Activated CD8-positive, alpha-beta T cell treated with anti-CD3 and anti-CD28 coated beads for 36 hours (primary cell): ENCODE measurements around the gene MYH11. TPM values are rescaled to one million over a fixed set of nuclear protein-coding genes. Genes with fewer than 3 reads are reported as not detected.
A peak's percentile ranks its signal among the peaks of the same experiment; 100 is the strongest.

Experiments
- ATAC-seq: fragments of 200-7000 bp; cut with Tn5 transposase; one replicate; pipeline ENCODE4 v1.10.0; 2021; ENCODE audit warnings: mild to moderate bottlenecking, moderate library complexity
- CTCF ChIA-PET: fragments of 350-600 bp; sonication (Branson Sonifier 250); formaldehyde crosslinking; loops from one replicate; lab custom pipeline; 2021; ENCODE audit warnings: antibody characterized with exemption; lab: Charles Lee
- POLR2A ChIA-PET: fragments of 350-600 bp; sonication (Branson Sonifier 250); formaldehyde crosslinking; loops from one replicate; lab custom pipeline; 2021; ENCODE audit warnings: antibody characterized with exemption; lab: Charles Lee
- DNase-seq: peaks from one replicate; pipeline ENCODE4 v3.0.0-alpha.2; 2020
- H3K27ac Mint-ChIP-seq: one replicate; pipeline ENCODE4 v1.8.0; 2021; ENCODE audit warnings: mild to moderate bottlenecking, mixed read lengths
- H3K27me3 Mint-ChIP-seq: one replicate; pipeline ENCODE4 v1.8.0; 2021; ENCODE audit warnings: mixed read lengths
- H3K36me3 Mint-ChIP-seq: one replicate; pipeline ENCODE4 v1.8.0; 2021; ENCODE audit warnings: low read depth, mixed read lengths
- H3K4me1 Mint-ChIP-seq: one replicate; pipeline ENCODE4 v1.8.0; 2021; ENCODE audit warnings: low read depth, mixed read lengths
- H3K4me3 Mint-ChIP-seq: one replicate; pipeline ENCODE4 v1.8.0; 2021; ENCODE audit warnings: mild to moderate bottlenecking, moderate library complexity, mixed read lengths
- H3K9me3 Mint-ChIP-seq: one replicate; pipeline ENCODE4 v1.8.0; 2021; ENCODE audit warnings: mixed read lengths
- CTCF ChIP-seq: fragments of 200-600 bp; IDR thresholded peaks from one replicate; pipeline ENCODE4 v1.8.0; 2022; ENCODE audit warnings: antibody characterized with exemption, mild to moderate bottlenecking
- intact Hi-C: fragments of 100-400 bp; cut with micrococcal nuclease; formaldehyde crosslinking; loops from one replicate; pipeline ENCODE4 v1.10.0; 2022
- total RNA-seq, 2 experiments: library from RNA; stranded (reverse); gene quantifications; one replicate each; pipeline ENCODE4 v1.2.3, GENCODE V29; 2021

MYH11 gene
- total RNA-seq, 2 experiments from 2014 or later = not detected

- ChIA-PET CTCF (interaction anchor here (1.5 kb wide), 1 partner anchor 65 kb away, joined by 4 read pairs; no protein-coding TSS in a partner anchor), POLR2A (interaction anchor here (0.6 kb wide), 1 partner anchor 49 kb away, joined by 3 read pairs; no protein-coding TSS in a partner anchor)
- Mint-ChIP-seq H3K4me3 (no peak overlapping the region), H3K9me3 (no peaks in the 10 kb centered on the region), H3K27ac (peak overlapping the region; percentile 49), H3K4me1 (peaks cover 23% of the 10 kb centered on the region), H3K27me3 (no peaks in the 10 kb centered on the region), H3K36me3 (peaks cover 22% of the 10 kb centered on the region)
- no peak for TF ChIP-seq CTCF
- intact Hi-C loops = no loop called here
- DNase-seq (no peak), ATAC-seq (no peak)
Measured at GRCh38 chr16:15880434-15881308, 23.8 kb upstream of the MYH11 start.

GRCh38 chr16:15879255-15879811, 22.5 kb upstream of the MYH11 start:
- ATAC-seq = peak; percentile 61
- Mint-ChIP-seq H3K27ac (peak overlapping the region; percentile 56), H3K9me3 (no peaks in the 10 kb centered on the region), H3K4me1 (peaks cover 18% of the 10 kb centered on the region), H3K4me3 (no peak overlapping the region), H3K27me3 (no peaks in the 10 kb centered on the region), H3K36me3 (peaks cover 25% of the 10 kb centered on the region)
- DNase-seq = no peak
- intact Hi-C loops = no loop called here
- CTCF ChIA-PET = interaction anchor here (0.9 to 1.5 kb wide), 2 partner anchors 9 to 66 kb away, joined by 4 read pairs; partner anchors contain the start of gene CEP20
- POLR2A ChIA-PET = no interaction called here
- no peak for TF ChIP-seq CTCF

GRCh38 chr16:15876503-15876902, 19.7 kb upstream of the MYH11 start:
- ChIA-PET CTCF (no interaction called here), POLR2A (no interaction called here)
- H3K4me1 Mint-ChIP-seq = peaks cover 15% of the 10 kb centered on the region
- no peak for ATAC-seq
- DNase-seq = no peak
- H3K27ac Mint-ChIP-seq = no peak overlapping the region
- intact Hi-C loops = no loop called here
- H3K36me3 Mint-ChIP-seq = peaks cover 19% of the 10 kb centered on the region
- no peak for TF ChIP-seq CTCF
- no peaks in the 10 kb centered on the region for H3K9me3 Mint-ChIP-seq
- H3K27me3 Mint-ChIP-seq = no peaks in the 10 kb centered on the region
- H3K4me3 Mint-ChIP-seq = no peak overlapping the region

- Mint-ChIP-seq H3K36me3 (peaks cover 17% of the 10 kb centered on the region), H3K4me1 (peaks cover 11% of the 10 kb centered on the region), H3K4me3 (no peak overlapping the region), H3K27me3 (no peaks in the 10 kb centered on the region), H3K27ac (no peak overlapping the region), H3K9me3 (no peaks in the 10 kb centered on the region)
- ChIA-PET POLR2A (interaction anchor here (1.5 kb wide), 1 partner anchor 19 kb away, joined by 3 read pairs; no protein-coding TSS in a partner anchor), CTCF (interaction anchor here (0.9 to 2.8 kb wide), 10 partner anchors 9 to 252 kb away, joined by 3 to 9 read pairs (median 4); partner anchors contain the start of gene CEP20)
- peak; percentile 15 for DNase-seq
- no peak for ATAC-seq
- intact Hi-C loops = no loop called here
- peak; percentile 36 for TF ChIP-seq CTCF
Measured at GRCh38 chr16:15874745-15875314, 18.0 kb upstream of the MYH11 start.
